Parathyroid adenoma (tissue), 2 donors: ENCODE measurements around the gene MRPS26.

ENCODE experiments used
- H2AFZ ChIP-seq: fragments of 300-600 bp; sonication (generic); one replicate; pipeline ENCODE4 v1.7.0; 2017; ENCODE audit warnings: antibody characterized with exemption, mild to moderate bottlenecking
- H3K27ac ChIP-seq: fragments of 300-600 bp; sonication (generic); one replicate; pipeline ENCODE4 v1.7.0; 2017
- H3K27me3 ChIP-seq: fragments of 300-600 bp; sonication (generic); one replicate; pipeline ENCODE4 v1.7.0; 2017; ENCODE audit warnings: low read length; ENCODE audit not compliant: control insufficient read depth, insufficient read depth
- H3K36me3 ChIP-seq: fragments of 300-600 bp; sonication (generic); one replicate; pipeline ENCODE4 v1.7.0; 2017; ENCODE audit warnings: low read length; ENCODE audit not compliant: control insufficient read depth, insufficient read depth
- H3K4me1 ChIP-seq: fragments of 300-600 bp; sonication (generic); one replicate; pipeline ENCODE4 v1.7.0; 2017; ENCODE audit warnings: control low read depth
- H3K4me2 ChIP-seq: fragments of 300-600 bp; sonication (generic); one replicate; pipeline ENCODE4 v1.7.0; 2017; ENCODE audit warnings: low read length
- H3K4me3 ChIP-seq: fragments of 300-600 bp; sonication (generic); one replicate; pipeline ENCODE4 v1.7.0; 2017; ENCODE audit warnings: low read depth, low read length
- H3K79me2 ChIP-seq: fragments of 300-600 bp; sonication (generic); one replicate; pipeline ENCODE4 v1.7.0; 2017; ENCODE audit warnings: control low read depth
- H3K9ac ChIP-seq: fragments of 300-600 bp; sonication (generic); one replicate; pipeline ENCODE4 v1.7.0; 2017; ENCODE audit warnings: mild to moderate bottlenecking
- H3K9me3 ChIP-seq: fragments of 300-600 bp; sonication (generic); one replicate; pipeline ENCODE4 v1.7.0; 2017; ENCODE audit warnings: low read length; ENCODE audit not compliant: control insufficient read depth
- TF ChIP-seq, protein P1 (sequence below): fragments of 300-600 bp; sonication (generic); IDR thresholded peaks from one replicate; pipeline ENCODE4 v1.7.0; 2017; ENCODE audit warnings: antibody characterized with exemption, mild to moderate bottlenecking
- donor health status: primary hyperparathyroidism.

MRPS26 gene

GRCh38 chr20:3082306-3082951, 36.6 kb downstream of the MRPS26 start:
- no peaks in the 10 kb centered on the region for H3K9me3 ChIP-seq
- peak overlapping the region; percentile 37 for H3K4me2 ChIP-seq
- no peaks in the 10 kb centered on the region for H3K36me3 ChIP-seq
- no peaks in the 10 kb centered on the region for H3K79me2 ChIP-seq
- no peaks in the 10 kb centered on the region for H3K27me3 ChIP-seq
- H3K27ac ChIP-seq: no peak overlapping the region
- no peaks in the 10 kb centered on the region for H3K4me1 ChIP-seq
- no peak overlapping the region for H3K4me3 ChIP-seq
- TF ChIP-seq, protein P1, sequence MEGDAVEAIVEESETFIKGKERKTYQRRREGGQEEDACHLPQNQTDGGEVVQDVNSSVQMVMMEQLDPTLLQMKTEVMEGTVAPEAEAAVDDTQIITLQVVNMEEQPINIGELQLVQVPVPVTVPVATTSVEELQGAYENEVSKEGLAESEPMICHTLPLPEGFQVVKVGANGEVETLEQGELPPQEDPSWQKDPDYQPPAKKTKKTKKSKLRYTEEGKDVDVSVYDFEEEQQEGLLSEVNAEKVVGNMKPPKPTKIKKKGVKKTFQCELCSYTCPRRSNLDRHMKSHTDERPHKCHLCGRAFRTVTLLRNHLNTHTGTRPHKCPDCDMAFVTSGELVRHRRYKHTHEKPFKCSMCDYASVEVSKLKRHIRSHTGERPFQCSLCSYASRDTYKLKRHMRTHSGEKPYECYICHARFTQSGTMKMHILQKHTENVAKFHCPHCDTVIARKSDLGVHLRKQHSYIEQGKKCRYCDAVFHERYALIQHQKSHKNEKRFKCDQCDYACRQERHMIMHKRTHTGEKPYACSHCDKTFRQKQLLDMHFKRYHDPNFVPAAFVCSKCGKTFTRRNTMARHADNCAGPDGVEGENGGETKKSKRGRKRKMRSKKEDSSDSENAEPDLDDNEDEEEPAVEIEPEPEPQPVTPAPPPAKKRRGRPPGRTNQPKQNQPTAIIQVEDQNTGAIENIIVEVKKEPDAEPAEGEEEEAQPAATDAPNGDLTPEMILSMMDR: no peak
- no peak overlapping the region for H3K9ac ChIP-seq
- peak overlapping the region; percentile 46 for H2AFZ ChIP-seq

DNA sequence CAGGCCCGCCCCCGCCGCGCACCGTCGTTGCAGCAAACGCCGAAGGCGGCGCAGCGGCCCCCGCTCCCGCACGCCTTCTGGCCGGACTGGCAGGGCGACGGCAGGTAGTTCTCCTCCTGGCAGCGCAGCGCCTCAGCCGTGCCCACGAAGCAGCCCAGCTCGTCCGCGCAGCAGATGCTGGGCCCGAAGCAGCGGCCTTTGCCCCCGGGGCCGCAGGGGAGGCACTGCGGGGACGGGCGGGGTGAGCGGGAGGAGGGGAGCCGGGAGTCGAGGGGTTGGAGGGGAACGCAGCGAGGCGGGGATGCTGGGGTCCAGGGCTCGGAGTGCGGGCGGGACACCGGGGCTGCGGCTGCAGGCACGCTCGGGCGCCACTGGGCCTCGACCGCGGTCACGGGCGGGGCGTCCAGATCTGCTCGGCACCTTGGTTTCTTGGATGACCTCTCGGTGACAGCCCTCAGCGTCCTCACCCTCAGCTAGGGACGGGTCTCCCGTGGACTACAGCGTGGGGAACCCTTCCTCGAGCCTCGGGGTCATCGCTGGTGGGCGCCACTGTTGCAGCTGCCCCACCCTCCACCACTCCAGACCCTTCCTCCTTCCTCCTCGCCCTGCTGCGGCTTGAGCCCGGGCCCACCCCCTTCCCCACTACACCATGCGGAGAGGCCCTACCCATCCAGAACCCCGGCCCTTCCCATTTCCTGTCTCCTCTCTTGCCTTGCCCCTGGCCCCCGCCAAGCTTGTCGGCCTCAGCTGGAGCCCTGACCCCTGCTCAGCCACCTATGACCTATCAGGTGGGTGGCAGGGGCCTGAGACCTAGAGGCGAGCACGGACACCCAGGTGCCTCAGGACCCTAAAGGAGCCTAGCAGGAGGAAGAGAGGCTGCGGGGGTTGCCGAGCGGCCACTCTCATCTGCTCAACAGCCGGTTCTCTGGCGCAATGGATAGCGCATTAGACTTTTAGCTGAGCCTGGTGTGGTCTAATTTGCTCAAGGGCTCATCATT, 37.4 kb downstream of the MRPS26 start:
- peak overlapping the region; percentile 50 for H3K4me2 ChIP-seq
- no peak overlapping the region for H3K27ac ChIP-seq
- H3K9ac ChIP-seq: no peak overlapping the region
- TF ChIP-seq, protein P1: no peak
- H3K79me2 ChIP-seq: no peaks in the 10 kb centered on the region
- peak overlapping the region; percentile 63 for H2AFZ ChIP-seq
- no peaks in the 10 kb centered on the region for H3K9me3 ChIP-seq
- no peaks in the 10 kb centered on the region for H3K4me1 ChIP-seq
- H3K27me3 ChIP-seq: no peaks in the 10 kb centered on the region
- no peak overlapping the region for H3K4me3 ChIP-seq
- H3K36me3 ChIP-seq: no peaks in the 10 kb centered on the region

- TF ChIP-seq, protein P1: no peak
- Histone ChIP-seq H3K9ac (no peak within 1 kb of the TSS), H3K4me3 (no peak within 1 kb of the TSS), H3K79me2 (no peaks in the 10 kb centered on the region), H3K27ac (no peak within 1 kb of the TSS), H3K36me3 (no peaks in the 10 kb centered on the region), H2AFZ (no peak within 1 kb of the TSS), H3K4me2 (no peak within 1 kb of the TSS), H3K9me3 (no peaks in the 10 kb centered on the region), H3K27me3 (no peaks in the 10 kb centered on the region), H3K4me1 (no peaks in the 10 kb centered on the region)
Observed at GRCh38 chr20:3084283-3084985, 38.6 kb downstream of the MRPS26 start, which contains the start of gene AVP. AVP (minus strand) TSS chr20:3084724; CDS start chr20:3084674, 50 bp downstream.

DNA sequence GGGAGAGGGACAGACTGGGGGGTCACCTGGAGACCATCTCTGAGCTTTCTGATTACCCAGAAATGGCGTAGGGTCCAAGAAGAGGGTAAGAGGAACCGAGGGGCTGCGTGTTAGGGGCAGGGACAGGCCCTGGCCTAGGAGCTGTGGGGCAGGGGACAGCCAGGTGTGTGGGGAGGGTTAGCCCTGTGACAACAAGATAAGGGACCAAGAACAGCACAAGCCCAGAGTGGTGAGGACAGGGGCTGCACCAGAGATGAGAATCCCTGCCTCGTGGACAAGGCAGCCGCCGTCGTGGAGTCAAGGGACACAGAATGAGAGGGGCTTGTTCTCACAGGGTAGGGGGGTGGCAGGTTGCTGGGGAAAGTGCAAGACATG, 39.1 kb downstream of the MRPS26 start:
- H3K9ac ChIP-seq: no peak overlapping the region
- no peaks in the 10 kb centered on the region for H3K27me3 ChIP-seq
- H3K36me3 ChIP-seq: no peaks in the 10 kb centered on the region
- H2AFZ ChIP-seq: no peak overlapping the region
- no peaks in the 10 kb centered on the region for H3K9me3 ChIP-seq
- no peaks in the 10 kb centered on the region for H3K4me1 ChIP-seq
- H3K4me3 ChIP-seq: no peak overlapping the region
- TF ChIP-seq, protein P1: no peak
- H3K79me2 ChIP-seq: no peaks in the 10 kb centered on the region
- H3K27ac ChIP-seq: no peak overlapping the region
- H3K4me2 ChIP-seq: no peak overlapping the region
